Coronary artery (tissue), 2 donors: ENCODE data around the gene STRA8.
A peak's percentile ranks its signal among the peaks of the same experiment; 100 is the strongest.

Experiments used
- DNase-seq: peaks from one replicate; pipeline ENCODE4 v3.0.0-alpha.2; 2017; ENCODE audit warnings: low spot score
- H3K27ac ChIP-seq, 2 donors: fragments of 200-600 bp; sonication (generic); one replicate each; pipeline ENCODE4 v1.5.1; 2016 to 2019
- H3K4me3 ChIP-seq: fragments of 200-600 bp; sonication (generic); 2 replicates; pipeline ENCODE4 v1.5.1; 2016; ENCODE audit warnings: mild to moderate bottlenecking, moderate library complexity
- TF ChIP-seq, protein P1 (sequence below): fragments of 200-600 bp; sonication (generic); IDR thresholded peaks from one replicate; pipeline ENCODE4 v1.5.1; 2019; ENCODE audit warnings: antibody characterized with exemption

Gene STRA8

DNA sequence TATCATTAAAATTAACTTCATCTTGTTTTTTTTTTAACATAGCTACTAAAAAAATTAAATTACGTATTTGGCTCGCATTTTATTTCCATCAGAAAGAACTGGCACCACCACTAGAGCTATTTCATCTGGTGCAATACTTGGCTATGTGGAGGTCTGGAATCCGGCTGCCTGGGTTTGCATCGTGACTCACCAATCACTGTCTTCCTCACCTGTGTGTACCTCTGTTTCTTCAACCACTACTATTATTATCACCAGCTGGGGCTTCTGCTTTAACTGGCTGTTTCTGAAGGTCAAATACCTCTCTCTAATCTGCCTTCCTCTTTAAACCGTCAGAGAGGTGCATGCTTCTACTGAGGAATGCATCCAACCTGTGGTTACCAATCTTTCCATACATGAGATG lies 28.8 kb upstream of the STRA8 start:
- Histone ChIP-seq H3K27ac (peak overlapping the region in 1 of 2 donors; percentile 64), H3K4me3 (no peak overlapping the region)
- TF ChIP-seq, protein P1, sequence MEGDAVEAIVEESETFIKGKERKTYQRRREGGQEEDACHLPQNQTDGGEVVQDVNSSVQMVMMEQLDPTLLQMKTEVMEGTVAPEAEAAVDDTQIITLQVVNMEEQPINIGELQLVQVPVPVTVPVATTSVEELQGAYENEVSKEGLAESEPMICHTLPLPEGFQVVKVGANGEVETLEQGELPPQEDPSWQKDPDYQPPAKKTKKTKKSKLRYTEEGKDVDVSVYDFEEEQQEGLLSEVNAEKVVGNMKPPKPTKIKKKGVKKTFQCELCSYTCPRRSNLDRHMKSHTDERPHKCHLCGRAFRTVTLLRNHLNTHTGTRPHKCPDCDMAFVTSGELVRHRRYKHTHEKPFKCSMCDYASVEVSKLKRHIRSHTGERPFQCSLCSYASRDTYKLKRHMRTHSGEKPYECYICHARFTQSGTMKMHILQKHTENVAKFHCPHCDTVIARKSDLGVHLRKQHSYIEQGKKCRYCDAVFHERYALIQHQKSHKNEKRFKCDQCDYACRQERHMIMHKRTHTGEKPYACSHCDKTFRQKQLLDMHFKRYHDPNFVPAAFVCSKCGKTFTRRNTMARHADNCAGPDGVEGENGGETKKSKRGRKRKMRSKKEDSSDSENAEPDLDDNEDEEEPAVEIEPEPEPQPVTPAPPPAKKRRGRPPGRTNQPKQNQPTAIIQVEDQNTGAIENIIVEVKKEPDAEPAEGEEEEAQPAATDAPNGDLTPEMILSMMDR = no peak
- no peak for DNase-seq

DNA sequence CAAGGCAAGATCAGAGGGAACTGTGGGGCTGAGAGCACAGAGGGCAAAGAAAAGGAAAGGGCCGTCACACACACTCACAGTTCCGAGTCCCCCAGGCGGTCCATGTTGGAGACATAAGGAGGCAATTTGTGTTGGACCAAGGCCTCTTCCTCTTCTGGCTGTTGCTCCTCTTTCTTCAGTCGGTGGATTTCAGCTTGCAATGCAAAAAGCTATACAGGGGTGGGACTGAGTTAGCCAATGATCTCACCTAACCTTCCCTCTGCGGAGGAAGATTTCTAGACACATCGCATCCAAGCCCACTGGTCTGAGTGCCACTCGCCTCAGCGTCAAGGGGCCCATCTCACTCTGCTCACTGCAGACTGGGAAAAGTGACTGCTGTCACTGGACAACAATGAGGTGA lies 27.8 kb upstream of the STRA8 start:
- TF ChIP-seq, protein P1 = no peak
- Histone ChIP-seq H3K27ac (no peak overlapping the region), H3K4me3 (no peak overlapping the region)
- DNase-seq = no peak

DNA sequence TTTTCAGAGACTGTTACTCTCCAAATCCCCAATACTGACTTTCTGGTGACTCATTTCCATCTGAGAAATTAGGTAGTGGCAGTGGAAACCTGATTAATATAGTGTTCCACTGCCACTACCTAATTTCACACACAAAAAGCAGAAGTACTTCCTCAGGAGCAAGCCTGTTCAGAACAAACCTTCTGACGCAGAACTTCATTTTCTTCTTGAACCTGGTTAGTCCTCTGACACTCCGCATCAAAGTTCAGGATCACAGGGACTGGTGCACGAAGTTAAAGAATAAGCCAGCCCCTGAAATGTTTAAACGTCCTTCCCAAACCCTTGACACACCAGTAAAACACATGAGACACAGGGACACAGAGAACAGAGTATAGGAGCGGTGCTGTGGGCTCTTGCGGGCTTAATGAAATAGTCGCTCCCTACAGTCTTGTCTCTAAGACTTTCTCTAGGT lies 26.7 kb upstream of the STRA8 start:
- TF ChIP-seq, protein P1 = no peak
- no peak for DNase-seq
- no peak overlapping the region for H3K4me3 ChIP-seq
- no peak overlapping the region for H3K27ac ChIP-seq

DNA sequence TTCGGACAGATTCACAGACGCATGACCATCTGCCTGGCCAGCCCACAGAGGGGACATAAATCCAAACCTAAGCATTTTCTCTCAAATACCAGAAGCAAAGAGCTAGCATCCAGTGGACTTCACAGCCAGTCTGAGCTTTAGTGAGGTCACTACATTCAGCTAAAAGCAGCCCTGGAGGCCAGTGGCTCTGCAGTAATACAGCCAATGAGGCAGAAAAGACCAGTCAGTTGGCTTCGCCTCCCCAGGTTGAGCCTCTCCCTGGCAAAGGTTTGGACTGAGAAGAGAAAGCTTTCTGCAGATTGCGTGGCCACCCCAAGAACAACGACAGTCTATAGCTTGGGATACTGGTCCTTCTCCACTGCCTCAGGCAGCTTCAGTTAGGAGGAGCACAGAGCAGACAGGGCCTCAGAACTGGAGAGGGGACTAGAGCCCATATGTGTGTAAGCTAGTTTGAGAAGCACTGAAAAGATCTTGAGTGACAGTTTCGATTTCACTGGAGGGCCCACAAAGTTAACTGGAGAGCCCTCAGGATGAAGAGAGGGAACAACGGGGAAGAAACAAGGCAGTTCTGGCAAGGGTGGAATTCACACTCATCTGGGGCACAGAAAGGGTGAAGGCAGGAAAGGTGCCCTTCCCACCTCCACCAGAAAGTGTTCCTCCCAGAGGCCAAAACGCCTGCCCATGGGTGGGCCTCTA lies 26.1 kb upstream of the STRA8 start:
- Histone ChIP-seq H3K27ac (no peak overlapping the region), H3K4me3 (no peak overlapping the region)
- DNase-seq = no peak
- TF ChIP-seq, protein P1 = no peak

DNA sequence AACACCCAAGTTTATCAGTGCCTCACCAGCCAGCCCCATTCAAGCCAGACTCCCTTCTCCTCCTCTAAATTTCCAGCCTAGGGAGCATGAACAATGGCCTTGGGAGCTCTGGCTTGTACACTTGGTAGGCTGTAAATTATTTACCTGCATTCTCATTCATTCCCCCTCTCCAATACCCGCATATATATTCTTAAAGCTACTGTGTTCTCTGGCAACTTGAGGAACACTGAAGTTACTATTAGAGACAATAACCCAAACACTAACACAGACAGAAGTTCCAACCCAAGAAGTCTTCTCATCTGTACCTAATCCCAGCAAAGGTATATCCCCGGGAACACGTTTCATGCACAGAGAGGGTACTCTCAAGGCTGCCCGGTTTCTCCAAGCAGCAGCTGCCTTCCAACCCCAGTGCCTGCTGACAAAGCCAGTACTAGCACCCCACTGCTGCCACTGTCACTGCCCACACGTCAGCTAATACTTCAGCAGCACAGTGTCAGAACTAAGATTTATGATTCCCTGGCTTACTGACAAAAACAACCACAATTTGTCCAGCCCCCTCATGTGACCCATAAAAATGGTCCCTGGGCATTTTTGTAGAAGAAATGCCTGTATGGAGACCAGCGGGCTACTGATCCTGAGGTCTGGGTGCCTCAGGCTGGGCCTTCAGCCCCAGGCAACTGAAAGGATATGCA lies 25.4 kb upstream of the STRA8 start:
- H3K4me3 ChIP-seq = peak overlapping the region; percentile 14
- TF ChIP-seq, protein P1 = no peak
- no peak for DNase-seq
- peak overlapping the region in 1 of 2 donors; percentile 24 for H3K27ac ChIP-seq

DNA sequence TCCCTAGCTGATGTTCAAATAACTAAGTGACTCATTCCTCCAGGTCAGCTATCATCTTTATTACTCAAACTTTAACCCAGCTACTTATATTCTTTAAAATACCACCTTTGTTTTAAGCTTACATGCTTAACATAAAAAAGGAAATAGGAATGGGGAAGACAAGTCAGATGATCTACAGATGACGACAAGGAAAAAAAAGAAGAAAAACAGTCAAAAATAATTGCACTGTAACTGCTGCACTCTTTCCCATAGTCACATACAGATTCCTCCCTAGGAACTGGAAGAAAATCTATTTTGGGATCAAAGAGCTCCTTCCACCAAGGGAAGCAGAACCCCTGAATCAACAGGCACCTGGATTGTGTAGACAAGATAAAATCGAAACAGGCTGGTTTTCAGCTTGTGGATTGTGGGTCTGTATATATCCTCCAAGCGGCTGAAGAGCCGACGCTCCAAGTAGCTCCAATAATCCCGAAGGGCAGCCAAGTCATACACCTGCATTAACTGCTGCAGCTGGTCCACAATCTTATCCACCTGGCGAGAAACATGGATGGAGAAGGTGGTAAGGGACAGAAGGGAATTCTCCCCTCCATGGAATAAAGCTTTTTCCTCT lies 24.3 kb upstream of the STRA8 start:
- DNase-seq = no peak
- TF ChIP-seq, protein P1 = no peak
- peak overlapping the region; percentile 34 for H3K4me3 ChIP-seq
- peak overlapping the region in 1 of 2 donors; percentile 57 for H3K27ac ChIP-seq
